Transverse colon (tissue), 4 donors: ENCODE data around the gene C15orf40. TPM values are rescaled to one million over a fixed set of nuclear protein-coding genes. Genes with fewer than 3 reads are reported as not detected.
"Not testable (repeated sequence)": the region's sequence is repeated elsewhere in the genome, so short reads cannot be mapped to it uniquely, and the experiment has no call there.

Source experiments
- DNase-seq: peaks from one replicate; pipeline ENCODE4 v3.0.0-alpha.2; 2019
- H3K27ac ChIP-seq, 4 donors: fragments of 200-600 bp; sonication (generic); 2 replicates each; pipeline ENCODE4 v1.5.1; 2016 to 2018; ENCODE audit warnings: inconsistent platforms in 4 of 4
- H3K27me3 ChIP-seq: fragments of 200-600 bp; sonication (generic); 2 replicates; pipeline ENCODE4 v1.5.1; 2017; ENCODE audit warnings: inconsistent platforms
- H3K36me3 ChIP-seq, 4 donors: fragments of 200-600 bp; sonication (generic); 2 replicates each; pipeline ENCODE4 v1.5.1; 2017 to 2019; ENCODE audit warnings: inconsistent platforms in 4 of 4
- H3K4me1 ChIP-seq, 4 donors: fragments of 200-600 bp; sonication (generic); 2 replicates each; pipeline ENCODE4 v1.5.1; 2017 to 2020; ENCODE audit warnings: inconsistent platforms in 4 of 4
- H3K4me3 ChIP-seq, 4 donors: fragments of 200-600 bp; sonication (generic); 1 replicate in 1 of 4; 2 replicates in 3 of 4; pipeline versions ENCODE4 v1.5.1 to v1.6.1; 2017 to 2019; ENCODE audit warnings: inconsistent platforms in 4 of 4
- H3K9me3 ChIP-seq, 2 donors: fragments of 200-600 bp; sonication (generic); 2 replicates each; pipeline ENCODE4 v1.5.1; 2017 to 2019; ENCODE audit warnings: inconsistent platforms in 2 of 2
- EP300 ChIP-seq: sonication (generic); formaldehyde crosslinking; IDR thresholded peaks from one replicate; pipeline ENCODE4 v1.6.1; 2017; ENCODE audit warnings: antibody characterized with exemption, low read depth
- POLR2A ChIP-seq: fragments of 450-650 bp; IDR thresholded peaks from one replicate; pipeline ENCODE4 v1.6.1; 2016; ENCODE audit warnings: antibody characterized with exemption, mild to moderate bottlenecking, moderate library complexity
- POLR2AphosphoS5 ChIP-seq, 3 donors: sonication (generic); formaldehyde crosslinking; IDR thresholded peaks; one replicate each; pipeline ENCODE4 v1.6.1; 2016; ENCODE audit warnings: antibody characterized with exemption in 3 of 3
- WGBS, 2 donors: methylation state at CpG; one replicate each; pipeline ENCODE4 v1.1.5; 2018; ENCODE audit warnings: low coverage in 1 of 2; 5-methylcytosine and 5-hydroxymethylcytosine counted together
- in situ Hi-C, 4 donors: fragments of 200-750 bp; cut with MboI; loops; one replicate each; pipeline versions ENCODE4 v1.15.0 to v1.15.1; 2017; ENCODE audit warnings: low sequenced_read_pairs in 3 of 4, low pct_ligation_motif_present in 1 of 4, low pct_unique_long_range_greater_than_20kb in 1 of 4
- intact Hi-C: fragments of 100-400 bp; cut with DNase I; formaldehyde crosslinking; loops from one replicate; pipeline ENCODE4 v1.15.1; 2023; ENCODE audit warnings: low total_unique reads
- total RNA-seq, 4 donors: library from RNA; depleted of rRNA; stranded (reverse); fragments of >200 nt; gene quantifications; one replicate each; pipeline ENCODE4 v1.1.0, GENCODE V29; 2016
- TF ChIP-seq, protein P1 (sequence below), 5 experiments: fragments of 200-600 bp in 3 of 5; fragments of 450-650 bp in 2 of 5; sonication (generic) in 3 of 5; IDR thresholded peaks; 1 replicate in 2 of 5; 2 replicates in 3 of 5; pipeline ENCODE4 v1.5.1; 2016 to 2017; ENCODE audit warnings: antibody characterized with exemption in 5 of 5, inconsistent platforms in 3 of 5, mild to moderate bottlenecking in 2 of 5, moderate library complexity in 1 of 5

C15orf40 gene
- total RNA-seq, 4 donors from 2014 or later: 10.6 to 42.8 (median 18.9) TPM

DNA sequence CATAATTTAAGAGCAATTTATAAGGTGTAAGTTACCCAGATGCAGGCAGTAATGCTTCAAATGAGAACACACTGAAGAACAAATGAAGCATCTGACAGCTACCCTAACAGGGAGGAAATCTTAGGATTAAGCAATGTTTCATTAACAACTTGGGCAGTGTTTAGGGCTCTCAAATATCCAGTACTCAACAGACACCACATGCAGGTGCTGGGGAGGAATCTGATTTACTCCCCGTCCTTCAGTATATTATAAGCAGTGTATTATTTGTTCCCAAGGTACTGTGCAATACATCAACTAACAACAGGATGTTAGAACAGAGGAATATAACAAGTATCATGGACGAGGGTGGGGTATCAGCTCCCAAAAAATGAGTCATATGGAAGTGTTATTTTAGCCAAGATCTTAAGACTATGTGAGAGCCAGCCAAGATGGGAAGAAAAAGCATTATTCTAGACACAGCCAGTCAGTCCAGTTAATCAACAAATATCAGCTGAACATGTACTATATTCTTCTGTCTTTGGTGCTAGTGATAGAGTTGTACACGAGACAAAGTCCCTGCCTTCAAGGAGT lies 35.2 kb upstream of the C15orf40 start:
- 61 to 79% methylated on average over 3 of the region's 3 CpGs for WGBS, 2 donors
- Histone ChIP-seq H3K4me1 (peaks cover 0 to 14% (median 9%) of the 10 kb centered on the region in 4 donors), H3K27me3 (no peaks in the 10 kb centered on the region), H3K27ac (peak overlapping the region in 1 of 4 donors; percentile 23), H3K36me3 (peaks cover 0 to 14% (median under 1%) of the 10 kb centered on the region in 4 donors), H3K4me3 (no peak overlapping the region), H3K9me3 (no peaks in the 10 kb centered on the region)
- no peak for TF ChIP-seq POLR2A
- TF ChIP-seq POLR2AphosphoS5 (IDR thresholded peaks at IDR 0.05): no peak
- TF ChIP-seq, protein P1, sequence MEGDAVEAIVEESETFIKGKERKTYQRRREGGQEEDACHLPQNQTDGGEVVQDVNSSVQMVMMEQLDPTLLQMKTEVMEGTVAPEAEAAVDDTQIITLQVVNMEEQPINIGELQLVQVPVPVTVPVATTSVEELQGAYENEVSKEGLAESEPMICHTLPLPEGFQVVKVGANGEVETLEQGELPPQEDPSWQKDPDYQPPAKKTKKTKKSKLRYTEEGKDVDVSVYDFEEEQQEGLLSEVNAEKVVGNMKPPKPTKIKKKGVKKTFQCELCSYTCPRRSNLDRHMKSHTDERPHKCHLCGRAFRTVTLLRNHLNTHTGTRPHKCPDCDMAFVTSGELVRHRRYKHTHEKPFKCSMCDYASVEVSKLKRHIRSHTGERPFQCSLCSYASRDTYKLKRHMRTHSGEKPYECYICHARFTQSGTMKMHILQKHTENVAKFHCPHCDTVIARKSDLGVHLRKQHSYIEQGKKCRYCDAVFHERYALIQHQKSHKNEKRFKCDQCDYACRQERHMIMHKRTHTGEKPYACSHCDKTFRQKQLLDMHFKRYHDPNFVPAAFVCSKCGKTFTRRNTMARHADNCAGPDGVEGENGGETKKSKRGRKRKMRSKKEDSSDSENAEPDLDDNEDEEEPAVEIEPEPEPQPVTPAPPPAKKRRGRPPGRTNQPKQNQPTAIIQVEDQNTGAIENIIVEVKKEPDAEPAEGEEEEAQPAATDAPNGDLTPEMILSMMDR (IDR thresholded peaks at IDR 0.05): no peak
- TF ChIP-seq EP300: no peak
- no peak for DNase-seq
- in situ Hi-C loops: no loop called here
- intact Hi-C loops: no loop called here

DNA sequence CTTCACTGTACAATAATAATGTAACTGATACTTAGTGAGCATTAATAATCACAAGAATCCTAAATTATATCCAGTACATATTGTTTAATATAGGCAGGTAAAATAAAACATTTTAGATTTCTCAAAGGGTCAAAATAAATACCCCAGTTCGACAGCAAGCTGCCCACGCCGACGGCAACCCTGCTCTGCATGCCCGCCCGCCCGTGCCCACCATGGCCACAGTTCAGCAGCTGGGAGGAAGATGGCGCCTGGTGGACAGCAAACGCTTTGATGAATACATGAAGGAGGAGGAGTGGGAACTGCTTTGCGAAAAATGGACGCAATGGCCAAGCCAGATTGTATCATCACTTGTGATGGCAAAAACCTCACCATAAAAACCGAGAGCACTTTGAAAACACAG lies 32.7 kb upstream of the C15orf40 start:
- Histone ChIP-seq H3K27ac (no peak overlapping the region), H3K4me3 (no peak overlapping the region), H3K36me3 (peaks cover 0 to 33% (median 6%) of the 10 kb centered on the region in 4 donors), H3K27me3 (no peaks in the 10 kb centered on the region), H3K9me3 (no peaks in the 10 kb centered on the region), H3K4me1 (peaks cover 0 to 14% (median 9%) of the 10 kb centered on the region in 4 donors)
- 97 to 100% methylated on average over 8 to 12 of the region's 12 CpGs for WGBS, 2 donors
- no peak for DNase-seq
- TF ChIP-seq, protein P1 (IDR thresholded peaks at IDR 0.05): no peak
- TF ChIP-seq POLR2AphosphoS5 (IDR thresholded peaks at IDR 0.05): no peak
- TF ChIP-seq POLR2A: no peak
- no peak for TF ChIP-seq EP300
- intact Hi-C loops (no loop called here), in situ Hi-C loops (no loop called here)

DNA sequence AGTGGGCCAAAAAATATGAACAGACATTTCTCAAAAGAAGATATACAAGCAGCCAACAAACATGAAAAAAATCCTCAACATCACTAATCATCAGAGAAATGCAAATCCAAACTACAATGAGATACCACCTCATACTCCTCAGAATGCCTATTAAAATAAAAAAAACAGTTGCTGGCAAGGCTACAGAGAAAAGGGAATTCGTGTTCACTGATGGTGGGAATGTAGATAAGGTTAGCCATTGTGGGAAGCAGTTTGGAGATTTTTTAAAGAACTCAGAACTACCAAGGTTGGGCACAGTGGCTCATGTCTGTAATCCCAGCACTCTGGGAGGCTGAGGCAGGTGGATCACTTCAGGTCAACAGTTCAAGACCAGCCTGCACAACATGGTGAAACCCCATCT lies 27.8 kb upstream of the C15orf40 start:
- no peak for DNase-seq
- H3K36me3 ChIP-seq: peaks cover 0 to 25% (median 12%) of the 10 kb centered on the region in 4 donors
- TF ChIP-seq EP300: no peak
- TF ChIP-seq, protein P1 (IDR thresholded peaks at IDR 0.05): no peak
- TF ChIP-seq POLR2A: no peak
- TF ChIP-seq POLR2AphosphoS5 (IDR thresholded peaks at IDR 0.05): no peak
- H3K4me3 ChIP-seq: no peak overlapping the region
- intact Hi-C loops (no loop called here), in situ Hi-C loops (no loop called here)
- no peaks in the 10 kb centered on the region for H3K27me3 ChIP-seq
- no peaks in the 10 kb centered on the region for H3K4me1 ChIP-seq
- no peak overlapping the region for H3K27ac ChIP-seq
- H3K9me3 ChIP-seq: no peaks in the 10 kb centered on the region
- 50 to 58% methylated on average over 1 of the region's 1 CpG for WGBS, 2 donors

DNA sequence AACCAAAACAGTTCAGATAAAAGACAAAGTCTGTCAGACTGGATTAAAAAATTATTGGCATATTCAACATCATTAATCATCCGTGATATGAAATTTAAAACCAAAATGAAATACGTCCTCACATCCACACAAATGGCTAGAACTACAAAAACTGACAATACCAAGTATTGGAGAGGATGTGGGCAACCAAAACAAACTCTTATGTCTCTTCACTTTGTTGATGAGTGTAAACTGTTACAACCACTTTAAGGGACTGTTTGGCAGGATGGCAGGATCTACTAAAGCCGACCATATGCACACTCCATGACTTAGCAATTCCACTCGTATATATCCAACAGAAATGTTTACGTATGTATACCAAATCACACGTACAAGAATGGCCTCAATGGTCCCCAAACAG lies 24.8 kb upstream of the C15orf40 start:
- in situ Hi-C loops (no loop called here), intact Hi-C loops (no loop called here)
- H3K4me1 ChIP-seq: no peaks in the 10 kb centered on the region
- no peak overlapping the region for H3K4me3 ChIP-seq
- TF ChIP-seq POLR2AphosphoS5 (IDR thresholded peaks at IDR 0.05) (no peak), POLR2A (no peak), EP300 (no peak)
- TF ChIP-seq, protein P1 (IDR thresholded peaks at IDR 0.05): no peak
- peaks cover 0 to 31% (median 14%) of the 10 kb centered on the region in 4 donors for H3K36me3 ChIP-seq
- no peak for DNase-seq
- 91 to 95% methylated on average over 5 to 6 of the region's 6 CpGs for WGBS, 2 donors
- no peaks in the 10 kb centered on the region for H3K27me3 ChIP-seq
- no peak overlapping the region for H3K27ac ChIP-seq
- no peaks in the 10 kb centered on the region for H3K9me3 ChIP-seq

DNA sequence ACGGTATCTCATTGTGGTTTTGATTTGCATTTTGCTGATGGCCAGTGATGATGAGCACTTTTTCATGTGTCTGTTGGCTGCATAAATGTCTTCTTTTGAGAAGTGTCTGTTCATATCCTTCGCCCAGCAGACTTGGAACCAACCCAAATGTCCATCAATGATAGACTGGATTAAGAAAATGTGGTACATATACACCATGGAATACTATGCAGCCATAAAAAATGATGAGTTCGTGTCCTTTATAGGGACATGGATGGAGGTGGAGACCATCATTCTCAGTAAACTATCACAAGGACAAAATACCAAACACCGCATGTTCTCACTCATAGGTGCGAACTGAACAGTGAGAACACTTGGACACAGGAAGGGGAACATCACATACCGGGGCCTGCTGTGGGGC lies 19.8 kb upstream of the C15orf40 start:
- 98 to 100% methylated on average over 4 to 6 of the region's 6 CpGs for WGBS, 2 donors
- in situ Hi-C loops, intact Hi-C loops, H3K27ac ChIP-seq, H3K4me1 ChIP-seq, DNase-seq, H3K9me3 ChIP-seq, H3K27me3 ChIP-seq, H3K4me3 ChIP-seq: not testable (repeated sequence)
- peaks cover 0 to 44% (median 14%) of the 10 kb centered on the region in 4 donors for H3K36me3 ChIP-seq
